ENCODE measurements around the gene PDHX. TPM values are rescaled to one million over a fixed set of nuclear protein-coding genes. Genes with fewer than 3 reads are reported as not detected.

Gene PDHX
- total and polyA plus RNA-seq, 2 of the 4 experiments (the other 2 are of a cell fraction) = 19.8 to 26.7 TPM

GRCh38 chr11:35039076-35039475 lies 122.7 kb downstream of the PDHX start:
- Histone ChIP-seq H3K56ac (ENCODE audit: extremely low read depth, insufficient read depth, low read length) (no peak overlapping the region), H2AFZ (replicated peaks; ENCODE audit: low read length, poor library complexity) (no peak overlapping the region), H3K4me1 (ENCODE audit: control insufficient read depth, insufficient read depth, low read length) (peaks cover 2% of the 10 kb centered on the region; the same call in 1 of the 2 replicates), H4K5ac (ENCODE audit: low read depth, low read length) (no peak overlapping the region), H3K4ac (ENCODE audit: low read depth, low read length) (no peak overlapping the region; the same call in 1 of the 2 replicates), H3K9ac (ENCODE audit: low read depth, low read length) (no peak overlapping the region), H2AK5ac (ENCODE audit: low read depth, low read length) (no peak overlapping the region), H2BK120ac (ENCODE audit: low read depth, low read length) (no peak overlapping the region), H3K4me3 (ENCODE audit: insufficient read depth, low read depth, low read length) (no peak overlapping the region), H3K4me2 (ENCODE audit: low read depth, low read length) (no peak overlapping the region), H3K27ac (ENCODE audit: insufficient read depth, low read length) (no peak overlapping the region), H2BK15ac (ENCODE audit: low read depth, low read length) (0 out of 3 replicates have a peak overlapping the region, but pooled peaks have one; percentile 5), H2AK9ac (replicated peaks; ENCODE audit: low read depth, low read length, poor library complexity) (no peak overlapping the region), H3K23ac (ENCODE audit: low read depth, low read length) (no peak overlapping the region), H4K8ac (ENCODE audit: low read depth in 2 of 2, low read length in 2 of 2) (no peak overlapping the region), H3K18ac (ENCODE audit: low read depth, low read length) (no peak overlapping the region), H4K91ac (ENCODE audit: insufficient read depth, low read depth, low read length) (no peak overlapping the region), H3K36me3 (ENCODE audit: control insufficient read depth, insufficient read depth, low read length) (no peaks in the 10 kb centered on the region), H3K79me1 (ENCODE audit: low read depth in 1 of 2, low read length in 2 of 2) (peaks cover 6 to 9% of the 10 kb centered on the region in 2 experiments), H3K9me1 (ENCODE audit: insufficient read depth, low read length) (peaks cover 3% of the 10 kb centered on the region), H3K14ac (replicated peaks; ENCODE audit: low read depth, low read length) (0 out of 2 replicates have a peak overlapping the region, but pooled peaks have one; percentile 30), H3K27me3 (ENCODE audit: control insufficient read depth, insufficient read depth, low read length) (no peaks in the 10 kb centered on the region), H4K20me1 (ENCODE audit: insufficient read depth, low read length) (no peaks in the 10 kb centered on the region), H3K9me3 (ENCODE audit: control insufficient read depth, insufficient read depth, low read length) (no peaks in the 10 kb centered on the region), H2BK20ac (ENCODE audit: low read depth, low read length) (no peak overlapping the region), H2BK5ac (ENCODE audit: low read depth, low read length, poor library complexity, severe bottlenecking) (no peak overlapping the region)
- dilution Hi-C loops (cut with HindIII; ENCODE audit: low sequenced_read_pairs, unreplicated experiment) (no loop called here), intact Hi-C loops (cut with micrococcal nuclease) (no loop called here), in situ Hi-C loops (cut with MboI; ENCODE audit: low sequenced_read_pairs) (no loop called here)
- ChIA-PET POLR2A (ENCODE audit: unreplicated experiment) (no interaction called here), CTCF (interaction anchor here (0.6 kb wide), 1 partner anchor 25 kb away, joined by 3 read pairs; no protein-coding TSS in a partner anchor)
- BruUV-seq (replicated peaks) = no TSS peak
- ATAC-seq (ENCODE audit: low read depth) (no peak), DNase-seq (no peak)
- TF ChIP-seq USF2 (IDR thresholded peaks at IDR 0.05; ENCODE audit: low read depth, low read length) (no peak), SMC3 (IDR thresholded peaks at IDR 0.05; ENCODE audit: low read depth, low read length) (no peak), RCOR1 (IDR thresholded peaks at IDR 0.05; ENCODE audit: insufficient replicate concordance, low read length) (no peak), MXI1 (IDR thresholded peaks at IDR 0.05; ENCODE audit: borderline replicate concordance, low read depth, low read length) (no peak), RAD21 (IDR thresholded peaks at IDR 0.05; ENCODE audit: low read length) (no peak), CTCF (conservative IDR thresholded peaks at IDR 0.05; ENCODE audit: low read depth, low read length) (no peak), POLR2A (IDR thresholded peaks at IDR 0.05; ENCODE audit: low read depth, low read length) (no peak), CHD1 (IDR thresholded peaks at IDR 0.05; ENCODE audit: low read depth, low read length) (no peak), RFX5 (IDR thresholded peaks at IDR 0.05; ENCODE audit: low read depth, low read length) (no peak), BHLHE40 (IDR thresholded peaks at IDR 0.05; ENCODE audit: low read depth, low read length) (no peak), ELK1 (IDR thresholded peaks at IDR 0.05; ENCODE audit: borderline replicate concordance, low read depth, low read length) (no peak), FOS (IDR thresholded peaks at IDR 0.05; ENCODE audit: low read depth, low read length) (no peak), CEBPB (IDR thresholded peaks at IDR 0.05; ENCODE audit: low read depth, low read length) (no peak), NFE2L2 (IDR thresholded peaks at IDR 0.05; ENCODE audit: low read depth, low read length) (no peak), MAZ (IDR thresholded peaks at IDR 0.05; ENCODE audit: borderline replicate concordance, low read depth, low read length) (no peak), MAFK (IDR thresholded peaks at IDR 0.05; ENCODE audit: low read depth, low read length) (no peak)
- 100% methylated on average over 1 of the region's 3 CpGs; no CpG with 5 or more reads in 1 of the 2 experiments for WGBS, 2 experiments (ENCODE audit: extremely low coverage in 2 of 2, insufficient read length in 1 of 2)
